ENCODE data around the gene CRELD2. TPM values are rescaled to one million over a fixed set of nuclear protein-coding genes. Genes with fewer than 3 reads are reported as not detected.

Gene CRELD2
- total and polyA plus RNA-seq, 2 of the 4 experiments (the other 2 are of a cell fraction) = 36.2 to 70.7 TPM

GRCh38 chr22:49935561-49935960, 17.1 kb downstream of the CRELD2 start:
- H3K23ac ChIP-seq (ENCODE audit: low read depth, low read length) = no peak overlapping the region
- ChIA-PET CTCF (no interaction called here), POLR2A (ENCODE audit: unreplicated experiment) (no interaction called here)
- H3K14ac ChIP-seq (replicated peaks; ENCODE audit: low read depth, low read length) = no peak overlapping the region
- H3K27ac ChIP-seq (ENCODE audit: insufficient read depth, low read length) = no peak overlapping the region
- no peak overlapping the region for H4K8ac ChIP-seq (ENCODE audit: low read depth in 2 of 2, low read length in 2 of 2)
- H3K4me3 ChIP-seq (ENCODE audit: insufficient read depth, low read depth, low read length) = no peak overlapping the region
- H3K9me3 ChIP-seq (ENCODE audit: control insufficient read depth, insufficient read depth, low read length) = no peaks in the 10 kb centered on the region
- intact Hi-C loops (cut with micrococcal nuclease) (no loop called here), in situ Hi-C loops (cut with MboI; ENCODE audit: low sequenced_read_pairs) (no loop called here), dilution Hi-C loops (cut with HindIII; ENCODE audit: low sequenced_read_pairs, unreplicated experiment) (no loop called here)
- H2BK5ac ChIP-seq (ENCODE audit: low read depth, low read length, poor library complexity, severe bottlenecking) = no peak overlapping the region
- no peak overlapping the region; the same call in 1 of the 2 replicates for H3K4ac ChIP-seq (ENCODE audit: low read depth, low read length)
- no peak overlapping the region for H2AFZ ChIP-seq (replicated peaks; ENCODE audit: low read length, poor library complexity)
- DNase-seq (no peak), ATAC-seq (ENCODE audit: low read depth) (no peak)
- peaks cover 0 to 3% of the 10 kb centered on the region in 2 experiments; a peak in 1 of 4 replicates for H3K79me1 ChIP-seq (ENCODE audit: low read depth in 1 of 2, low read length in 2 of 2)
- H3K36me3 ChIP-seq (ENCODE audit: control insufficient read depth, insufficient read depth, low read length) = no peaks in the 10 kb centered on the region
- H4K20me1 ChIP-seq (ENCODE audit: insufficient read depth, low read length) = no peaks in the 10 kb centered on the region
- TF ChIP-seq POLR2A (IDR thresholded peaks at IDR 0.05; ENCODE audit: low read depth, low read length) (no peak), SMC3 (IDR thresholded peaks at IDR 0.05; ENCODE audit: low read depth, low read length) (no peak), BHLHE40 (IDR thresholded peaks at IDR 0.05; ENCODE audit: low read depth, low read length) (no peak), CHD1 (IDR thresholded peaks at IDR 0.05; ENCODE audit: low read depth, low read length) (no peak), RFX5 (IDR thresholded peaks at IDR 0.05; ENCODE audit: low read depth, low read length) (no peak), RCOR1 (IDR thresholded peaks at IDR 0.05; ENCODE audit: insufficient replicate concordance, low read length) (no peak), RAD21 (IDR thresholded peaks at IDR 0.05; ENCODE audit: low read length) (no peak), ELK1 (IDR thresholded peaks at IDR 0.05; ENCODE audit: borderline replicate concordance, low read depth, low read length) (no peak), NFE2L2 (IDR thresholded peaks at IDR 0.05; ENCODE audit: low read depth, low read length) (no peak), MXI1 (IDR thresholded peaks at IDR 0.05; ENCODE audit: borderline replicate concordance, low read depth, low read length) (no peak), FOS (IDR thresholded peaks at IDR 0.05; ENCODE audit: low read depth, low read length) (no peak), USF2 (IDR thresholded peaks at IDR 0.05; ENCODE audit: low read depth, low read length) (no peak), CEBPB (IDR thresholded peaks at IDR 0.05; ENCODE audit: low read depth, low read length) (no peak)
- H3K18ac ChIP-seq (ENCODE audit: low read depth, low read length) = no peak overlapping the region
- WGBS, 2 experiments (ENCODE audit: extremely low coverage in 2 of 2, insufficient read length in 1 of 2) = no CpG with 5 or more reads among the region's 16 CpGs
- no peak overlapping the region for H2BK15ac ChIP-seq (ENCODE audit: low read depth, low read length)
- H3K9me1 ChIP-seq (ENCODE audit: insufficient read depth, low read length) = no peaks in the 10 kb centered on the region
- peak overlapping the region; percentile 62; the same call in 1 of the 2 replicates for H4K91ac ChIP-seq (ENCODE audit: insufficient read depth, low read depth, low read length)
- H4K5ac ChIP-seq (ENCODE audit: low read depth, low read length) = no peak overlapping the region
- no peak overlapping the region for H2AK9ac ChIP-seq (replicated peaks; ENCODE audit: low read depth, low read length, poor library complexity)
- H2BK20ac ChIP-seq (ENCODE audit: low read depth, low read length) = no peak overlapping the region
- H3K56ac ChIP-seq (ENCODE audit: extremely low read depth, insufficient read depth, low read length) = no peak overlapping the region
- H3K27me3 ChIP-seq (ENCODE audit: control insufficient read depth, insufficient read depth, low read length) = no peaks in the 10 kb centered on the region
- 0 out of 2 replicates have a peak overlapping the region, but pooled peaks have one; percentile 36 for H3K9ac ChIP-seq (ENCODE audit: low read depth, low read length)
- H2BK120ac ChIP-seq (ENCODE audit: low read depth, low read length) = no peak overlapping the region
- H3K4me2 ChIP-seq (ENCODE audit: low read depth, low read length) = no peak overlapping the region
- H3K4me1 ChIP-seq (ENCODE audit: control insufficient read depth, insufficient read depth, low read length) = peaks cover 15% of the 10 kb centered on the region
- no peak overlapping the region for H2AK5ac ChIP-seq (ENCODE audit: low read depth, low read length)
- BruUV-seq (replicated peaks) = no TSS peak

Measured in IMR-90 (cell line).